Neural progenitor cell (in vitro differentiated cells): ENCODE measurements around the gene STMN3.

ENCODE experiments used
- CTCF ChIP-seq: fragments of 200-600 bp; sonication (generic); IDR thresholded peaks from 2 replicates; pipeline ENCODE4 v1.5.1; 2017; ENCODE audit warnings: antibody characterized with exemption, mild to moderate bottlenecking
- EZH2 ChIP-seq: fragments of 200-600 bp; sonication (generic); IDR thresholded peaks from 2 replicates; pipeline ENCODE4 v1.6.1; 2017; ENCODE audit warnings: antibody characterized with exemption, mild to moderate bottlenecking, moderate library complexity

GRCh38 chr20:63635431-63636141 is 17.6 kb downstream of the STMN3 start:
- no peak for TF ChIP-seq CTCF
- TF ChIP-seq EZH2 = no peak
